ENCODE data around the gene RHCG. TPM values are rescaled to one million over a fixed set of nuclear protein-coding genes. Genes with fewer than 3 reads are reported as not detected.

The RHCG gene
- total RNA-seq, 6 experiments from 2014 or later: not detected

DNA sequence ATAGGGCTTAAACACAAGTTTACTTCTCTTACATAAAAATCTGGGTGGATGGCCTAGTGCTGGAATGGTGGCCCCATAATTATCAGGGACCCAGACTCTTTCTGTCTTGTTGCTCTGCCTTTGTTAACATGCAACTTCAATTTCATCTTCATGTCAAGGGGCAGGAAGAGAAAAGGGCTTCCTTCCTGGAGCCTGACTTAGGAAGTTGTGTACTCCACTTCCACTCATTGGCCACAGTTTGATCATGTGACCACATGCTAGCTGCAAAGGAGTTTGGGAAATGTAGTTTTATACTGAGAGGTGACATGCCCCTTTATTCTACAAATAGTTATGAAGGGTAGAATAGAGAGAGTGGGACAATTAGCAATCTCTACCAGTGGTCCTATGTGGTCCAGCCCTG lies 39.3 kb downstream of the RHCG start:
- H3K27ac Mint-ChIP-seq: no peak overlapping the region
- no peak for TF ChIP-seq CTCF (IDR thresholded peaks at IDR 0.05)
- peak; percentile 28 for DNase-seq
- H3K36me3 Mint-ChIP-seq (ENCODE audit: low read depth): no peaks in the 10 kb centered on the region
- H3K4me1 Mint-ChIP-seq (ENCODE audit: low read depth): no peaks in the 10 kb centered on the region
- H3K27me3 Mint-ChIP-seq (ENCODE audit: insufficient read depth): peaks cover 19% of the 10 kb centered on the region; the same call in 1 of the 2 replicates
- H3K4me3 Mint-ChIP-seq: no peak overlapping the region
- H3K9me3 Mint-ChIP-seq: no peaks in the 10 kb centered on the region

DNA sequence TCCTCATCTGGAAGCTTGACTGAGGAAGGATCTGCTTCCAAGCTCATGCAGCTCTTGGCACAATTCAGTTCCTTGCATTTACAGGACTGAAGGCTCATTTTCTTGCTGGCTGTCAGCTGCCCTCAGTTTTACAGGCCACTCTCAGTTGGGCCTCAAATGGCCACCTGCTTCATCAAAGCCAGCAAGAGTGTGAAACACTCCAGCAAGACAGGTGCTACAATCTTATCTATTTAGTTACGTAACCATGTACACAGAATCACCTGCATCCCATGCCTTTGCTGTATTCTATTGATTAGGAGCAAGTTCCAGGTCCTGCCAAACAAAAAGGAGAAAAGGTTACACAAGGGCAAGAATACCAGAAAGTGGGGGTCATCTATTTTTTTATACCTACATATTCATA lies 40.8 kb downstream of the RHCG start:
- Mint-ChIP-seq H3K4me1 (ENCODE audit: low read depth) (peaks cover 12% of the 10 kb centered on the region; the same call in 1 of the 2 replicates), H3K9me3 (no peaks in the 10 kb centered on the region), H3K27ac (no peak overlapping the region), H3K27me3 (ENCODE audit: insufficient read depth) (peaks cover 18% of the 10 kb centered on the region), H3K36me3 (ENCODE audit: low read depth) (no peaks in the 10 kb centered on the region), H3K4me3 (no peak overlapping the region)
- no peak for TF ChIP-seq CTCF (IDR thresholded peaks at IDR 0.05)
- no peak for DNase-seq

GRCh38 chr15:89452330-89452836 lies 44.0 kb downstream of the RHCG start:
- Mint-ChIP-seq H3K27ac (no peak overlapping the region), H3K4me1 (ENCODE audit: low read depth) (peaks cover 17% of the 10 kb centered on the region; the same call in 1 of the 2 replicates), H3K4me3 (no peak overlapping the region), H3K27me3 (ENCODE audit: insufficient read depth) (peaks cover 37% of the 10 kb centered on the region), H3K9me3 (no peaks in the 10 kb centered on the region), H3K36me3 (ENCODE audit: low read depth) (no peaks in the 10 kb centered on the region)
- TF ChIP-seq CTCF (IDR thresholded peaks at IDR 0.05): no peak
- DNase-seq: no peak

GRCh38 chr15:89451846-89452245 lies 44.5 kb downstream of the RHCG start:
- no peak for TF ChIP-seq CTCF (IDR thresholded peaks at IDR 0.05)
- no peak overlapping the region for H3K4me3 Mint-ChIP-seq

GRCh38 chr15:89450076-89451006 lies 46.0 kb downstream of the RHCG start:
- Mint-ChIP-seq H3K4me1 (ENCODE audit: low read depth) (peaks cover 17% of the 10 kb centered on the region; the same call in 1 of the 2 replicates), H3K9me3 (no peaks in the 10 kb centered on the region), H3K27ac (no peak overlapping the region), H3K4me3 (no peak overlapping the region), H3K27me3 (ENCODE audit: insufficient read depth) (peaks cover 44% of the 10 kb centered on the region), H3K36me3 (ENCODE audit: low read depth) (no peaks in the 10 kb centered on the region)
- DNase-seq: no peak
- no peak for TF ChIP-seq CTCF (IDR thresholded peaks at IDR 0.05)

More at GRCh38 chr15:89451846-89452245, 44.5 kb downstream of the RHCG start:
- Mint-ChIP-seq H3K4me1 (ENCODE audit: low read depth) (peaks cover 17% of the 10 kb centered on the region; the same call in 1 of the 2 replicates), H3K27ac (no peak overlapping the region), H3K9me3 (no peaks in the 10 kb centered on the region), H3K36me3 (ENCODE audit: low read depth) (no peaks in the 10 kb centered on the region), H3K27me3 (ENCODE audit: insufficient read depth) (peaks cover 38% of the 10 kb centered on the region)
- DNase-seq: no peak
